LNCaP clone FGC (cell line): ENCODE data around the gene GABRB3.

Experiments
- DNase-seq: peaks from one replicate; pipeline ENCODE4 v3.0.0-alpha.2; 2011; ENCODE audit warnings: low read depth
- H3K4me3 ChIP-seq: 2 replicates; pipeline ENCODE4 v1.5.1; 2011; ENCODE audit warnings: mild to moderate bottlenecking, low read depth, low read length, control low read depth
- CTCF ChIP-seq: IDR thresholded peaks from 2 replicates; pipeline ENCODE4 v1.5.1; 2012; ENCODE audit warnings: mild to moderate bottlenecking; ENCODE audit not compliant: control insufficient read depth, insufficient read depth; ENCODE audit errors: extremely low read depth

GABRB3 gene

GRCh38 chr15:26551473-26551872 lies 221.4 kb downstream of the GABRB3 start:
- no peak for TF ChIP-seq CTCF
- no peak for DNase-seq
- H3K4me3 ChIP-seq, result no peak overlapping the region

GRCh38 chr15:26550880-26551279 lies 222.0 kb downstream of the GABRB3 start:
- TF ChIP-seq CTCF, result no peak
- DNase-seq, result no peak
- H3K4me3 ChIP-seq, result no peak overlapping the region

- TF ChIP-seq CTCF, result no peak
- no peak for DNase-seq
- H3K4me3 ChIP-seq, result no peak overlapping the region
These were observed 235.2 kb downstream of the GABRB3 start for GRCh38 chr15:26537663-26538062.

- no peak for DNase-seq
- no peak for TF ChIP-seq CTCF
- H3K4me3 ChIP-seq, result no peak overlapping the region
These were observed 241.4 kb downstream of the GABRB3 start for GRCh38 chr15:26531489-26531888.

- TF ChIP-seq CTCF, result no peak
- no peak for DNase-seq
- no peak overlapping the region for H3K4me3 ChIP-seq
These were observed 247.8 kb downstream of the GABRB3 start for GRCh38 chr15:26525096-26525495.

- TF ChIP-seq CTCF, result no peak
- no peak for DNase-seq
- no peak overlapping the region for H3K4me3 ChIP-seq
These were observed 251.1 kb downstream of the GABRB3 start for GRCh38 chr15:26521691-26522198.

- H3K4me3 ChIP-seq, result no peak overlapping the region
- DNase-seq, result no peak
- no peak for TF ChIP-seq CTCF
These were observed 251.7 kb downstream of the GABRB3 start for GRCh38 chr15:26521130-26521529.
